Caco-2 (cell line): Measurements from ENCODE around the gene LKAAEAR1. TPM values are rescaled to one million over a fixed set of nuclear protein-coding genes. Genes with fewer than 3 reads are reported as not detected.

Experiments used
- BruUV-seq: library from RNA; stranded (reverse); fragments of 400-500 nt; replicated peaks from 2 replicates; lab custom pipeline; 2021; lab: Mats Ljungman, UMichigan
- CTCF ChIA-PET: fragments of 300-600 bp; sonication (Branson Sonifier 250); formaldehyde crosslinking; loops from one replicate; lab custom pipeline; 2022; ENCODE audit warnings: antibody characterized with exemption; lab: Charles Lee
- POLR2A ChIA-PET: fragments of 300-600 bp; sonication (Branson Sonifier 250); formaldehyde crosslinking; loops from one replicate; lab custom pipeline; 2022; ENCODE audit warnings: antibody characterized with exemption; lab: Charles Lee
- DNase-seq, 2 experiments: peaks; one replicate each; pipeline versions ENCODE4 v3.0.0 to v3.0.0-alpha.2; 2020 to 2022
- H3K27me3 ChIP-seq: replicated peaks from 2 replicates; pipeline ENCODE4 v1.6.0; 2011; ENCODE audit warnings: low read length; ENCODE audit not compliant: control insufficient read depth, insufficient read depth
- H3K36me3 ChIP-seq: 2 replicates; pipeline ENCODE4 v1.5.1; 2011; ENCODE audit warnings: low read length; ENCODE audit not compliant: control insufficient read depth, insufficient read depth
- H3K4me1 ChIP-seq: fragments of 250-450 bp; sonication (Bioruptor Pico); 2 replicates; pipeline ENCODE4 v1.5.1; 2020; ENCODE audit warnings: mild to moderate bottlenecking
- H3K4me3 ChIP-seq: 2 replicates; pipeline ENCODE4 v1.5.1; 2011; ENCODE audit warnings: low read depth, mild to moderate bottlenecking, control low read depth, low read length
- H3K9me3 ChIP-seq: fragments of 250-450 bp; sonication (Bioruptor Pico); 2 replicates; pipeline ENCODE4 v1.5.1; 2020; ENCODE audit warnings: mild to moderate bottlenecking, moderate library complexity
- H3K27ac Mint-ChIP-seq: one replicate; pipeline ENCODE4 v1.8.0; 2022; ENCODE audit warnings: mixed read lengths; ENCODE audit not compliant: unreplicated experiment
- H3K27me3 Mint-ChIP-seq: one replicate; pipeline ENCODE4 v1.8.0; 2022; ENCODE audit warnings: mixed read lengths; ENCODE audit not compliant: insufficient read depth, unreplicated experiment
- H3K36me3 Mint-ChIP-seq: one replicate; pipeline ENCODE4 v1.8.0; 2022; ENCODE audit warnings: mild to moderate bottlenecking, mixed read lengths; ENCODE audit not compliant: insufficient read depth, unreplicated experiment
- H3K4me1 Mint-ChIP-seq: one replicate; pipeline ENCODE4 v1.8.0; 2022; ENCODE audit warnings: low read depth, mixed read lengths; ENCODE audit not compliant: unreplicated experiment
- H3K4me3 Mint-ChIP-seq: one replicate; pipeline ENCODE4 v1.8.0; 2022; ENCODE audit warnings: mild to moderate bottlenecking, moderate library complexity, mixed read lengths; ENCODE audit not compliant: unreplicated experiment
- H3K9me3 Mint-ChIP-seq: one replicate; pipeline ENCODE4 v1.8.0; 2022; ENCODE audit warnings: mixed read lengths; ENCODE audit not compliant: unreplicated experiment
- intact Hi-C: fragments of 100-400 bp; cut with micrococcal nuclease; formaldehyde crosslinking; loops from one replicate; pipeline ENCODE4 v1.10.0; 2022; ENCODE audit not compliant: unreplicated experiment
- total RNA-seq: library from RNA; stranded (reverse); gene quantifications from 2 replicates; pipeline ENCODE4 v1.2.3, GENCODE V29; 2022
- TF ChIP-seq, protein P1 (sequence below), 2 experiments: fragments of 200-600 bp in 1 of 2; IDR thresholded peaks; 1 replicate in 1 of 2; 2 replicates in 1 of 2; pipeline versions ENCODE4 v1.5.1 to v1.8.0; 2011 to 2022; ENCODE audit warnings: antibody characterized with exemption in 1 of 2, control low read depth in 1 of 2, inconsistent platforms in 1 of 2, low read depth in 1 of 2, low read length in 1 of 2, mild to moderate bottlenecking in 1 of 2, moderate library complexity in 1 of 2; ENCODE audit not compliant: insufficient read depth in 1 of 2, severe bottlenecking in 1 of 2, unreplicated experiment in 1 of 2

The LKAAEAR1 gene
- total RNA-seq, 1 experiment from 2014 or later = not detected

DNA sequence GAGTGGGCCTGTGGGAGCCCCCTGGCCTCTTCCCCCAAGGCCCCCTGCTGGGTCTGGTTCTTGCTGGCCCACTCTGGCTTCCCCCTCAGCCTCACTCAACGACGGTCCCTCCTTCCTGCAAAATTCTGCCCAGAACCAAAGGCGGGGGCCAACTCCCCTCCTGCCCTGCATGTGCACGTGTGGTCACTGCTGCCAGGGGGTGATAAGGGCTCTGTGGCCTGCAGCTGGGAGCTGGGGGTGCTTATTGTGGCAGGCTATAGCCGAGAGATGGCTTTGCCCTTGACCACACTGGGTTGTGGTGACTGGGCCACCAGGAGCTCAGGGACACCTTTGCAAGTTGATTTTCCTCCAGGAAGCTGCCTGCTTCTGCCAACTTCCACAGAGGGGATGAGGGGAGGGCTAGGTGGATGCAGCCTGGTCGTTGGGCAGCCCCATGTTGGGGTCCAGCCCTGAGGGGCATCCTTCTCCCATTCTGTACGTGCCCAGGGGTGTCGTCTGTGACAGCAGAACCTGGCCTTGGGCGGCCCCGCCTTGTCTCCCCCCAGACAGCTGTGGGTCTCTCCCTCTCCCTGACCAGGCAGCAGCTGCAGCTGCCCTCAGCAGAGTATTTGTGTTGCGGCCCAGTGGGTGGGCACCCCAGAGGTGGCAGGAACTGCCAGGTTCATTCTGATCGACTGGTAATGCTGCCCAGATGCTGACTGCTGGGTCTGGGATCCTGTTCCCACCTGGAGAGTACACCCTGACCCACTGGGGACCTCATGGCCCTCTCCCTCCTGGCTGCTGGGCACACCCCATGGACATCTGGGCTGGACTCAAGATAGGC lies 15.6 kb downstream of the LKAAEAR1 start:
- no peaks in the 10 kb centered on the region for H3K9me3 Mint-ChIP-seq
- CTCF ChIA-PET = interaction anchor here (2.1 kb wide), 1 partner anchor 15 kb away, joined by 5 read pairs; the partner anchor contains the start of gene LKAAEAR1
- POLR2A ChIA-PET = interaction anchor here (0.6 kb wide), 1 partner anchor 30 kb away, joined by 3 read pairs; no protein-coding TSS in a partner anchor

DNA sequence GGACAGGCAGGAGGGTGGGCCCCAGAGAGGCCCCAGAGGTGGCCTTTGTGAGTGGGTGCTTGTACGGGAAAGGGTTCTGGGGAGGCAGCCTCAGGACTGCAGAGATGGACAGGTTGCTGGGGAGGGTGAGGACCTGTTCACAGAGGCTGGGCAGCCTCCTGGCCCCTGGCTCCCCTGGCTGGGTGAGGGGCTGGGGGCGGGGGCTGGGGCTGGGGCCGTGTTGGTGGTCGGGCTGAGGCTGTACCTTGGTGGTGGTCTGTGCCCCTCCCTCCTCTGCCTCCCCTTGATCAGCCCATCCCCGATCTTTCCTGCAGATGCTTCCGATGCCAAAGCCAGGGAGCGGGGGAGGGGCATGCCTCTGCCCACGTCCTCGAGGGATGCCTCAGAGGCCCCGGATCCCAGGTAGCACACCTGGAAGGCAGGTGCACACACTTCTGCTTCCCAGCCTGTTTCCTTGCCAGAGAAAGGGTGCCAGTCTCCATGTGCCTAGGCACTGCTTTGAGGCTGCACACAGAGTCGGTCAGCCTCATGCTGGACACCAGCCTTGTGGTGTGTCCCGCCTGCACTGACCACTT lies 16.4 kb downstream of the LKAAEAR1 start:
- no peaks in the 10 kb centered on the region for H3K36me3 ChIP-seq
- no peak overlapping the region for H3K4me3 ChIP-seq
- H3K9me3 ChIP-seq = no peaks in the 10 kb centered on the region
- no peaks in the 10 kb centered on the region for H3K27me3 ChIP-seq
- Mint-ChIP-seq H3K9me3 (no peaks in the 10 kb centered on the region), H3K4me1 (peaks cover 21% of the 10 kb centered on the region), H3K27ac (no peak overlapping the region), H3K36me3 (peaks cover 17% of the 10 kb centered on the region), H3K27me3 (no peaks in the 10 kb centered on the region), H3K4me3 (no peak overlapping the region)
- TF ChIP-seq, protein P1, sequence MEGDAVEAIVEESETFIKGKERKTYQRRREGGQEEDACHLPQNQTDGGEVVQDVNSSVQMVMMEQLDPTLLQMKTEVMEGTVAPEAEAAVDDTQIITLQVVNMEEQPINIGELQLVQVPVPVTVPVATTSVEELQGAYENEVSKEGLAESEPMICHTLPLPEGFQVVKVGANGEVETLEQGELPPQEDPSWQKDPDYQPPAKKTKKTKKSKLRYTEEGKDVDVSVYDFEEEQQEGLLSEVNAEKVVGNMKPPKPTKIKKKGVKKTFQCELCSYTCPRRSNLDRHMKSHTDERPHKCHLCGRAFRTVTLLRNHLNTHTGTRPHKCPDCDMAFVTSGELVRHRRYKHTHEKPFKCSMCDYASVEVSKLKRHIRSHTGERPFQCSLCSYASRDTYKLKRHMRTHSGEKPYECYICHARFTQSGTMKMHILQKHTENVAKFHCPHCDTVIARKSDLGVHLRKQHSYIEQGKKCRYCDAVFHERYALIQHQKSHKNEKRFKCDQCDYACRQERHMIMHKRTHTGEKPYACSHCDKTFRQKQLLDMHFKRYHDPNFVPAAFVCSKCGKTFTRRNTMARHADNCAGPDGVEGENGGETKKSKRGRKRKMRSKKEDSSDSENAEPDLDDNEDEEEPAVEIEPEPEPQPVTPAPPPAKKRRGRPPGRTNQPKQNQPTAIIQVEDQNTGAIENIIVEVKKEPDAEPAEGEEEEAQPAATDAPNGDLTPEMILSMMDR (IDR thresholded peaks at IDR 0.05; ENCODE audit: insufficient read depth in 1 of 2, low read depth in 1 of 2, low read length in 1 of 2, severe bottlenecking in 1 of 2, unreplicated experiment in 1 of 2) = no peak
- BruUV-seq = no TSS peak
- ChIA-PET POLR2A (no interaction called here), CTCF (no interaction called here)
- intact Hi-C loops = loop anchor here (10.0 kb wide), 1 partner anchor 173 kb away; the partner anchor contains the start of gene DNAJC5
- DNase-seq = no peak
- H3K4me1 ChIP-seq = 0 out of 2 replicates have a peak, but pooled peaks cover 7% of the 10 kb centered on the region

More for the DNA sequence above, 15.6 kb downstream of the LKAAEAR1 start:
- Mint-ChIP-seq H3K27ac (no peak overlapping the region), H3K27me3 (no peaks in the 10 kb centered on the region), H3K4me1 (peaks cover 19% of the 10 kb centered on the region), H3K36me3 (peaks cover 17% of the 10 kb centered on the region), H3K4me3 (no peak overlapping the region)
- 0 out of 2 replicates have a peak, but pooled peaks cover 7% of the 10 kb centered on the region for H3K4me1 ChIP-seq
- no peak overlapping the region for H3K4me3 ChIP-seq
- no peaks in the 10 kb centered on the region for H3K36me3 ChIP-seq
- no peak for DNase-seq
- no peaks in the 10 kb centered on the region for H3K9me3 ChIP-seq
- intact Hi-C loops = loop anchor here (1.0 to 10.0 kb wide), 3 partner anchors 29 to 174 kb away; partner anchors contain the start of gene DNAJC5
- TF ChIP-seq, protein P1 (IDR thresholded peaks at IDR 0.05; ENCODE audit: insufficient read depth in 1 of 2, low read depth in 1 of 2, low read length in 1 of 2, severe bottlenecking in 1 of 2, unreplicated experiment in 1 of 2) = no peak
- H3K27me3 ChIP-seq = no peaks in the 10 kb centered on the region
- no TSS peak for BruUV-seq

DNA sequence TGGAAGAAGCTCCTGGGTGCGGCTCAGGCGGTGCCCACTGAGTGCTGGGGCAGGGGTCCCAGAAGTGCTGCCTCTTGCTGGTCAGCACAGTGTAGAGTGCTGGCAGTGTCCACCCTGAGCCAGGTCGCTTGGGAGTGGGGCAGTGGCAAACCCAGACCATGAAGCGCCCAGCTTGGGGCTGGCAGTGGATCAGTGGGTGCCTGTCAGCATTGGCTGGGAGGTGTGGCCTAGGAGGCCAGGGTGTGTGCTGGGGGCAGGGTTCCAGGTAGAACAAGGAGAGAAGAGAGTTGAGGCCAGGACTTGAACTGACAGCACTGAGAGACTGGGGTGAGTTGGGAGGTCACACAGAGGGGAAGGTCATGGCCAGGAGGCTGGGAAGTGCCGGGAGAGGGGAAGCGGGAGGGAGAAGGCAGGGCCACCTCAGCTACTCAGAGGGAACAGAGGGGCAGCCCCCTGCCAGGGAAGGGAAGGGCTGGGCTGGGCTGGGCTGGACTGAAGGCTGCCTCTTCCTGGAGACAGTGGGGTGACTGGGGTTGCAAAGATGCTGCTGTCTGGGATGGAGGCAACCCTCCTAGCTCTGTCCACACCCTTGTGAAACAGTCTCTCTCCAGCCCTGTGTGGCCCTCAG lies 17.1 kb downstream of the LKAAEAR1 start:
- Mint-ChIP-seq H3K36me3 (peaks cover 14% of the 10 kb centered on the region), H3K4me1 (peaks cover 21% of the 10 kb centered on the region), H3K4me3 (no peak overlapping the region), H3K27ac (no peak overlapping the region), H3K27me3 (no peaks in the 10 kb centered on the region), H3K9me3 (no peaks in the 10 kb centered on the region)
- H3K27me3 ChIP-seq = no peaks in the 10 kb centered on the region
- H3K4me1 ChIP-seq = peaks cover 13% of the 10 kb centered on the region
- ChIA-PET POLR2A (no interaction called here), CTCF (interaction anchor here (0.9 to 1.4 kb wide), 4 partner anchors 10 to 29 kb away, joined by 3 to 6 read pairs (median 4); partner anchors contain the start of gene LKAAEAR1)
- no peaks in the 10 kb centered on the region for H3K36me3 ChIP-seq
- no peak for DNase-seq
- H3K9me3 ChIP-seq = no peaks in the 10 kb centered on the region
- BruUV-seq = no TSS peak
- no peak overlapping the region for H3K4me3 ChIP-seq
- intact Hi-C loops = loop anchor here (10.0 kb wide), 1 partner anchor 172 kb away; the partner anchor contains the start of gene DNAJC5
- TF ChIP-seq, protein P1 (IDR thresholded peaks at IDR 0.05; ENCODE audit: insufficient read depth in 1 of 2, low read depth in 1 of 2, low read length in 1 of 2, severe bottlenecking in 1 of 2, unreplicated experiment in 1 of 2) = no peak
